ENCODE measurements around the gene ZNF213.
"Not testable (repeated sequence)": the region's sequence is repeated elsewhere in the genome, so short reads cannot be mapped to it uniquely, and the experiment has no call there.

Gene ZNF213

GRCh38 chr16:3131755-3132377, 3.0 kb upstream of the ZNF213 start:
- peak; percentile 4 for DNase-seq

GRCh38 chr16:3133844-3134243, 985 bp upstream of the ZNF213 start:
- DNase-seq, result no peak

- no peak for DNase-seq
Measured at GRCh38 chr16:3135126-3135715, 392 bp downstream of the ZNF213 start.

- no peak for DNase-seq
Measured at GRCh38 chr16:3137267-3137666, 2.4 kb downstream of the ZNF213 start.

- DNase-seq, result no peak
Measured at GRCh38 chr16:3138342-3138741, 3.5 kb downstream of the ZNF213 start.

GRCh38 chr16:3138823-3139426, 4.1 kb downstream of the ZNF213 start:
- no peak for DNase-seq

GRCh38 chr16:3139561-3139960, 4.7 kb downstream of the ZNF213 start:
- DNase-seq, result not testable (repeated sequence)

GRCh38 chr16:3140603-3141427, 6.0 kb downstream of the ZNF213 start:
- no peak for DNase-seq

- DNase-seq, result no peak
Measured at GRCh38 chr16:3141781-3142311, 7.0 kb downstream of the ZNF213 start.

GRCh38 chr16:3142327-3142726, 7.5 kb downstream of the ZNF213 start:
- DNase-seq, result no peak

- DNase-seq, result no peak
Measured at GRCh38 chr16:3142770-3143169, 7.9 kb downstream of the ZNF213 start.

GRCh38 chr16:3143189-3143588, 8.4 kb downstream of the ZNF213 start:
- no peak for DNase-seq

- DNase-seq, result no peak
Measured at GRCh38 chr16:3143598-3144320, 8.9 kb downstream of the ZNF213 start.

- no peak for DNase-seq
Measured at GRCh38 chr16:3144321-3144983, 9.6 kb downstream of the ZNF213 start.

GRCh38 chr16:3145151-3145550, 10.3 kb downstream of the ZNF213 start:
- DNase-seq, result no peak

GRCh38 chr16:3145660-3146059, 10.8 kb downstream of the ZNF213 start:
- no peak for DNase-seq

- no peak for DNase-seq
Measured at GRCh38 chr16:3147046-3147756, 12.4 kb downstream of the ZNF213 start.

GRCh38 chr16:3147757-3148104, 12.9 kb downstream of the ZNF213 start:
- no peak for DNase-seq

GRCh38 chr16:3148256-3149192, 13.7 kb downstream of the ZNF213 start:
- DNase-seq, result no peak

GRCh38 chr16:3149193-3149530, 14.3 kb downstream of the ZNF213 start:
- DNase-seq, result no peak

Measured in NCI-H1105 treated with DMSO at 0.1 percent for 48 hours (cell line).